ENCODE measurements around the gene HES5. TPM values are rescaled to one million over a fixed set of nuclear protein-coding genes. Genes with fewer than 3 reads are reported as not detected.

Gene HES5
- total and polyA plus RNA-seq, 5 donors, result 0.52 to 1.8 (median 0.94) TPM

- no peak for ATAC-seq
- peaks cover 3% of the 10 kb centered on the region for H3K4me1 ChIP-seq (ENCODE audit: control insufficient read depth, insufficient read depth, low read length)
- H3K9me3 ChIP-seq (ENCODE audit: control insufficient read depth, low read length), result no peaks in the 10 kb centered on the region
- H3K27ac ChIP-seq (ENCODE audit: low read length), result no peak overlapping the region
- H3K4me3 ChIP-seq (ENCODE audit: low read length), result no peak overlapping the region
- DNase-seq, result peak; percentile 22 to 58 (median 56)
- intact Hi-C loops (cut with DNase I), result no loop called here
- no peaks in the 10 kb centered on the region for H3K27me3 ChIP-seq (ENCODE audit: control insufficient read depth, insufficient read depth)
- 74% methylated on average over 35 of the region's 35 CpGs for WGBS
These were observed 29.6 kb upstream of the HES5 start for GRCh38 chr1:2559509-2560298.

- 95% methylated on average over 6 of the region's 6 CpGs for WGBS
- Histone ChIP-seq H3K4me3 (ENCODE audit: low read length) (no peak overlapping the region), H3K27ac (ENCODE audit: low read length) (no peak overlapping the region), H3K9me3 (ENCODE audit: control insufficient read depth, low read length) (no peaks in the 10 kb centered on the region), H3K4me1 (ENCODE audit: control insufficient read depth, insufficient read depth, low read length) (peaks cover 3% of the 10 kb centered on the region), H3K27me3 (ENCODE audit: control insufficient read depth, insufficient read depth) (no peaks in the 10 kb centered on the region)
- ATAC-seq (no peak), DNase-seq (peak in 1 of 3 donors; percentile 23)
- intact Hi-C loops (cut with DNase I), result no loop called here
These were observed 28.8 kb upstream of the HES5 start for GRCh38 chr1:2558861-2559260.

DNA sequence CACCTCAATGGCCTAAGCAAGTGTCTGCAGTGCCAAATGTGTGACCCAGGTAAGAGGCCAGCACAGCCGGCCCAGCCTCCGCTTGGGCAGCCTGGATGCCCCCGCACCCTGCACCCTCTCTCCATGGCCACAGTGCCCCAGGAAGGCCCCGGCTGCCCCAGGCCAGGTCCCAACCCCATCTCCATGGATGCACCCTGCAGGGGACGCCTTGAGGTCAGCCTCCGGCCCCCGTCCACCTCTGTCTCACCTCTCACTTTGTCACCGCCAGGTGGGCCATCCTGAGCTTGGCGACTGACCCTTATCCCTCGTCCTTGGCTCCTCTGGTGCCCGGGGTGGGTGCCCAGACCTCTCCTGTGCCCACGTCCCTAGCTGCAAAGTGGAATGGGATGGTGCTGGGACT is 28.4 kb upstream of the HES5 start:
- WGBS, result 90% methylated on average over 12 of the region's 12 CpGs
- no peak overlapping the region for H3K27ac ChIP-seq (ENCODE audit: low read length)
- no peak overlapping the region for H3K4me3 ChIP-seq (ENCODE audit: low read length)
- H3K9me3 ChIP-seq (ENCODE audit: control insufficient read depth, low read length), result no peaks in the 10 kb centered on the region
- peak in 1 of 3 donors; percentile 58 for DNase-seq
- peaks cover 3% of the 10 kb centered on the region for H3K4me1 ChIP-seq (ENCODE audit: control insufficient read depth, insufficient read depth, low read length)
- intact Hi-C loops (cut with DNase I), result no loop called here
- ATAC-seq, result no peak
- no peaks in the 10 kb centered on the region for H3K27me3 ChIP-seq (ENCODE audit: control insufficient read depth, insufficient read depth)

DNA sequence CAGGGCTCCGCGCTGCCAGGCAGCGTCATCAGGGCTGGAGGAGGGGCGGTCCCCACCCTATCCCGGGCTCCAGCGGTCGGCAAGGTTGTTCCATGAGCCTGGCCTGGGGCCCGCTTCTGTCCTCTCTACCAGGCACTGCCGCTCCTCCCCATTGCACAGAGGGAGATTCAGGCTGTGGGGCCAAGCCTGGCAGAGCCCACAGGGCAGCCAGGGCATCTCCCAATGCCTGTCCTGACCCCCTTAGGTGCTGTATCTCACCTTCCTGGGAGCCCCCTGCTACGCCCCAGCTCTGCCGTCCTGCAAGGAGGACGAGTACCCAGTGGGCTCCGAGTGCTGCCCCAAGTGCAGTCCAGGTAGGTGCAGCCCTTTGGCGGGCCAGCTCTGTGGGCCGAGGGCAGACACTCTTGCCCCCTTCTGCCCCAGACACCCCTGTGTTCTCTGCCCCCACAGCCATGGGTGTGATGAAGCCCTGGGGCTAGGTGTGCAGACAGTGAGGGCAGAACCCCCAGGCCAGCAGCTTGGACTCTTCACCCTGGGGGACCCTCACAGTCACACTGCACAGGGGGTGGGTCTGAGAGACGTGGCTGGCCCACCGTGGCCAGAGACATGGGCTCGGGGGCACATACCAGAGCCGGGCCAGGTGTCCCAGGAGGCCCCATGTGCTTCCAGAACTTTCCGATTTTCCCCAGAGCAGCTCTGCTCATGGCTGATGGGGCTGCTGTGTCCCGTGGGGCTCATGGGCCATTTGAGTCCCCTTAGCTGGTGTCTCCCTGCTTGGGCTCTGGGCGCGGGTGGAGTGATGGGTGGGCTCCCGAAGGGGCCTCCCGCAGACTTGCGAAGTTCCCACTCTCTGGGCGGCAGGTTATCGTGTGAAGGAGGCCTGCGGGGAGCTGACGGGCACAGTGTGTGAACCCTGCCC is 27.7 kb upstream of the HES5 start:
- intact Hi-C loops (cut with DNase I), result no loop called here
- 79% methylated on average over 30 of the region's 30 CpGs for WGBS

GRCh38 chr1:2556678-2557481 is 26.8 kb upstream of the HES5 start:
- H3K27ac ChIP-seq (ENCODE audit: low read length), result peak overlapping the region; percentile 74
- peaks cover 3% of the 10 kb centered on the region for H3K4me1 ChIP-seq (ENCODE audit: control insufficient read depth, insufficient read depth, low read length)
- ATAC-seq (peak; percentile 1 to 4), DNase-seq (peak; percentile 23 to 72 (median 68))
- H3K4me3 ChIP-seq (ENCODE audit: low read length), result peak overlapping the region; percentile 54
- H3K27me3 ChIP-seq (ENCODE audit: control insufficient read depth, insufficient read depth), result no peaks in the 10 kb centered on the region
- WGBS, result 19% methylated on average over 24 of the region's 24 CpGs
- no peaks in the 10 kb centered on the region for H3K9me3 ChIP-seq (ENCODE audit: control insufficient read depth, low read length)
- intact Hi-C loops (cut with DNase I), result no loop called here

More for the DNA sequence above, 27.7 kb upstream of the HES5 start:
- Histone ChIP-seq H3K9me3 (ENCODE audit: control insufficient read depth, low read length) (no peaks in the 10 kb centered on the region), H3K4me1 (ENCODE audit: control insufficient read depth, insufficient read depth, low read length) (peaks cover 3% of the 10 kb centered on the region), H3K27me3 (ENCODE audit: control insufficient read depth, insufficient read depth) (no peaks in the 10 kb centered on the region), H3K27ac (ENCODE audit: low read length) (peak overlapping the region; percentile 14), H3K4me3 (ENCODE audit: low read length) (peak overlapping the region; percentile 54)
- DNase-seq (peak; percentile 54 to 79 (median 73)), ATAC-seq (peak; percentile 1 to 42)

GRCh38 chr1:2556277-2556677 is 26.2 kb upstream of the HES5 start, which contains the start of gene TNFRSF14:
Gene TNFRSF14 (plus strand): TSS chr1:2556371. CDS start chr1:2556665, 294 bp downstream.
- H3K4me3 ChIP-seq (ENCODE audit: low read length), result peak within 1 kb of the TSS; percentile 54
- H3K9me3 ChIP-seq (ENCODE audit: control insufficient read depth, low read length), result no peaks in the 10 kb centered on the region
- H3K27ac ChIP-seq (ENCODE audit: low read length), result peak within 1 kb of the TSS; percentile 74
- peak in 2 of 3 donors; percentile 83 to 84 for DNase-seq
- peak; percentile 43 to 44 for ATAC-seq
- no peaks in the 10 kb centered on the region for H3K27me3 ChIP-seq (ENCODE audit: control insufficient read depth, insufficient read depth)
- intact Hi-C loops (cut with DNase I), result no loop called here
- H3K4me1 ChIP-seq (ENCODE audit: control insufficient read depth, insufficient read depth, low read length), result peaks cover 3% of the 10 kb centered on the region
- WGBS, result 7% methylated on average over 16 of the region's 16 CpGs

DNA sequence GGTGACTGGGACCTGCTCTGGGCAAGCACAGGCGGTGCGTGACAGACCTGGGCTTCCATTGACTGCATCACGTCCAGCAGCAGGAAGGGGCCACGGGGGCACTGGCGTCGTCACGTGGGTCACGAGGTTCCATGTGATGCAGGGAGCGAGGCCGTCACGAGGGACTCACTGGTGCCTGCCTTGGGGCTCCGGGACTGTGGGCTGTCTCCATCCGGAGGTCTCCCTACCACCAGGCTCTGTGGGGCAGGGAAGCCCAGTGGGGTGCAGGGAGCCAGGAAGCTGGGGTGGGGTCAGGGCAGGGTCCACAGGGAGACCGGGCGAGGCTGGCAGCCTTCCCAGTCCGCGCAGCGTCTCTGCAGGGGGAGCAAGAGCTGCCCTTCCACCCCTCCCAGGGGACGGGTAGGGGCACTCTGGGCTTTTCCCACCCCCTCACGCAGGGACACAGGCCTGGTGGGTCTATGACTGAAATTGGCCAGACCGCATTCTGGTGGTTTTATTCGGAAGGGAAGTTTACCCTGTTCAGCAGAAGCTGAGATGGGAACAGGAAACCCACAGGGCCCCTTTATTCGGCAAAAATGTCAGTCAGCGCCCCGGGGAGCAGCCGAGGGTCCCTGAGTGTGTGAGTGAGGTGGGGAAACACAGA is 25.7 kb upstream of the HES5 start:
- 16% methylated on average over 26 of the region's 26 CpGs for WGBS
- intact Hi-C loops (cut with DNase I), result no loop called here
- ATAC-seq (peak; percentile 55 to 56), DNase-seq (peak; percentile 81 to 93 (median 92))
- peak overlapping the region; percentile 54 for H3K4me3 ChIP-seq (ENCODE audit: low read length)
- no peaks in the 10 kb centered on the region for H3K9me3 ChIP-seq (ENCODE audit: control insufficient read depth, low read length)
- H3K4me1 ChIP-seq (ENCODE audit: control insufficient read depth, insufficient read depth, low read length), result peaks cover 3% of the 10 kb centered on the region
- no peaks in the 10 kb centered on the region for H3K27me3 ChIP-seq (ENCODE audit: control insufficient read depth, insufficient read depth)
- H3K27ac ChIP-seq (ENCODE audit: low read length), result peak overlapping the region; percentile 74

DNA sequence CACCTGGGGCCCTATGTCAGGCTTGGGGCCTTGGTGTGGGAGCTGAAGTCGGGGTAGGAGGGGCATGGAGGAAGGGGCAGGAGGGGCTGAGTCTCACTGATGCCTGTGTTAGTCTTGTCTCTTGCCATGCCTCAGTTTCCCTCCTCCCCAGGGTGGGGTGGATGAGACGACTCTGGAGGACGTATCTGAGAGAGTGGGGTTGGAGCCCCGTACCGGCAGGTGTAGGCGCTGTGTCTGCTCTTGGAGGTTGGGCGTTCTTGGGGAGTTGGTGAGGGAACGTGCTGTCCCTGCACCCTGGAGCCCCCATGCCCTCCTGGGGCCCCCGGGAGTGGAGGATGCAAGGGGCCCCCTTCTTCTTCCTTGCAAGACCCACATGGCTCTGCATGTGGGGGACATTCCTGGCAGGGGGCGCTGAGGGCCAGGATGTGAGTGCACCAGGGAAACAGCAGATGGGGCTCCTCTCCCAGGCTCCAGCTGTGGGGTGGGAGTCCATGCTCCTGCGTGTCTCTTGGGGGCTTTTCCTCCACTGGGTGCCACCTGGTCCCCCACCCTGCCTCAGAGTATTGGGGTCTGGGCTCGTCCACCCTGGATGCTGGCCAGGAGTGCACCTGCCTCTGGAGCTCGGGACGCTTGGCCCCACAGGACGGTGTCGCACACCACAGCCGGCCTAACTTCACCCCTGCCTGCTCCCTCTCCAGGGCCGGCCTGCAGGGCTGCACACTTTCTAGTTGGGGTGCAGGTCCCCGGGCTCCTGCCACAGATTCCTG is 24.7 kb upstream of the HES5 start:
- DNase-seq (peak; percentile 31 to 70 (median 69)), ATAC-seq (no peak)
- Histone ChIP-seq H3K27ac (ENCODE audit: low read length) (peak overlapping the region; percentile 2), H3K27me3 (ENCODE audit: control insufficient read depth, insufficient read depth) (no peaks in the 10 kb centered on the region), H3K4me1 (ENCODE audit: control insufficient read depth, insufficient read depth, low read length) (peaks cover 3% of the 10 kb centered on the region), H3K4me3 (ENCODE audit: low read length) (no peak overlapping the region), H3K9me3 (ENCODE audit: control insufficient read depth, low read length) (no peaks in the 10 kb centered on the region)
- WGBS, result 57% methylated on average over 19 of the region's 19 CpGs
- intact Hi-C loops (cut with DNase I), result no loop called here

- no peaks in the 10 kb centered on the region for H3K27me3 ChIP-seq (ENCODE audit: control insufficient read depth, insufficient read depth)
- intact Hi-C loops (cut with DNase I), result no loop called here
- H3K4me1 ChIP-seq (ENCODE audit: control insufficient read depth, insufficient read depth, low read length), result peaks cover 3% of the 10 kb centered on the region
- no peak overlapping the region for H3K4me3 ChIP-seq (ENCODE audit: low read length)
- peak; percentile 21 to 67 (median 64) for DNase-seq
- 78% methylated on average over 30 of the region's 30 CpGs for WGBS
- H3K27ac ChIP-seq (ENCODE audit: low read length), result no peak overlapping the region
- no peak for ATAC-seq
- H3K9me3 ChIP-seq (ENCODE audit: control insufficient read depth, low read length), result no peaks in the 10 kb centered on the region
These were observed 24.0 kb upstream of the HES5 start for GRCh38 chr1:2553871-2554620.
